Ammon's horn (tissue), 1 donor: Measurements from ENCODE around the gene ZSWIM6.

Experiments
- DNase-seq: peaks from one replicate; pipeline ENCODE4 v3.0.0-alpha.2; 2016; ENCODE audit warnings: low spot score

The ZSWIM6 gene

DNA sequence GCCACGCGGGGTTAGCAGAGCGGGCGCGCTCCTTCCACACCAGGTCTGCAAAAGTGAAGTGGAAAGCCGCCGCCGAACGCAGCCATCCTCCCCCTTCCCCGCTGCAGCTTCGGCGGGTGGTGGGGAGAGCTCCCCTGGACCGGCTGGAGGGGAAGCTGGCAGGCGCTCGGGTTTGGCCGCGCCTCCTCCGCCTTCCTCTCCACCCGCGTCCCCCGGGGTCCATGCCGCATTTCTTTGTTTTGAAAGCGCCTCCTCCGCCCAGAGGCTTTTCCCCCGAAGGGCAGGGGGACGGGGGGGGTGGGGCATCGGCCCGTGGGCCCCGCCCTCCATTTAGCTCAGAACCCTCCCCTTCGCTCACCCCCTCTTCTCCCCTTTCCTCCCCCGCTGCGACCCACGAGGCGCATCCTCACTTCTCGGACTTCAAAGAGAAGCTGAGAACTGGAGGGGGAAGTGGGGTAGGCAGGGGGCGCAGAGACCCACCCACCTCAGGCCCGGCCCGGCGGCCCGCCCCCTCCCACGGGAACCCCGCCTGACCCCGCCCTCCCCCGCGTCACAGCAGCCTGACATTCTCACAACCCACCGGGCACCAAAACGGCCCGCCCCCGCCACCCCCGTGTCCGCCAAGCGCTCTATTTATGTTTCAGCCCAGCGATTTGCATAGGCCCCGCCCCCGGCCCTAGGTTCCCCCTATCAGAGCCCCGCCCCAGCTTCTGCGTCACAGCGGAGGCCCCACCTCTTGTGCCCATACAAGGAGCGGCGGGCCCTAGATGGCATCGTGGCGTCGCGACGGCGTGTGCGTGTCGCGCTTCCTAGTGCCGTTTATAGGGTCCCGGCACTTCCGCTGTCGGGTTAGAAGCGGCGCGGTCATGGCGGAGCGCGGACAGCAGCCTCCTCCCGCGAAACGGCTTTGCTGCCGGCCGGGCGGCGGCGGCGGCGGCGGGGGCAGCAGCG is at the start of gene ZSWIM6:
TSS of gene ZSWIM6 (plus strand) at position 852 of the 951 bp plus-strand sequence. CDS start at position 867, 15 bp downstream.
- DNase-seq = peak; percentile 100

GRCh38 chr5:61283471-61283870 is 48.6 kb upstream of the ZSWIM6 start:
- no peak for DNase-seq

GRCh38 chr5:61285531-61285930 is 46.5 kb upstream of the ZSWIM6 start:
- no peak for DNase-seq

GRCh38 chr5:61286446-61287132 is 45.5 kb upstream of the ZSWIM6 start:
- no peak for DNase-seq

- DNase-seq = no peak
These were observed 44.6 kb upstream of the ZSWIM6 start for GRCh38 chr5:61287474-61287873.

DNA sequence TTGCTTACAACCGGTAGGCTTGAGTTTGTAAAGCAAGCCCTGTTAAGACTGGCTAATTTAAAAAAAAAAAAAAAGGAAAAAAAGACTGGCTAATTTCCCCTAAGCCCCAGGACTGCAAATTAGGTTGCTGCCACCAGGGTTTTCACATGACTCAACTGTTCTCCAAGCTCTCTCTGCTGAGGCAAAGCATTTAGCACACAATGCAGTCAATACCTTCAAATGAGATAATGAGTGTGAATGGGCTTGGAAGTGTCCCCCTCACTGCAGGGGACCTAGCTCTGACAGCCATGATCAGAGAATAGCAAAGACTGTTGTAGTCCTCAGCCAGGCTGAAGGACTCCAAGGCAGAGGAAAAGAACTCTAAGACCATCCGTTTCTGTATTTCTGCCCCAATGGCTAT is 42.8 kb upstream of the ZSWIM6 start:
- DNase-seq = no peak

DNA sequence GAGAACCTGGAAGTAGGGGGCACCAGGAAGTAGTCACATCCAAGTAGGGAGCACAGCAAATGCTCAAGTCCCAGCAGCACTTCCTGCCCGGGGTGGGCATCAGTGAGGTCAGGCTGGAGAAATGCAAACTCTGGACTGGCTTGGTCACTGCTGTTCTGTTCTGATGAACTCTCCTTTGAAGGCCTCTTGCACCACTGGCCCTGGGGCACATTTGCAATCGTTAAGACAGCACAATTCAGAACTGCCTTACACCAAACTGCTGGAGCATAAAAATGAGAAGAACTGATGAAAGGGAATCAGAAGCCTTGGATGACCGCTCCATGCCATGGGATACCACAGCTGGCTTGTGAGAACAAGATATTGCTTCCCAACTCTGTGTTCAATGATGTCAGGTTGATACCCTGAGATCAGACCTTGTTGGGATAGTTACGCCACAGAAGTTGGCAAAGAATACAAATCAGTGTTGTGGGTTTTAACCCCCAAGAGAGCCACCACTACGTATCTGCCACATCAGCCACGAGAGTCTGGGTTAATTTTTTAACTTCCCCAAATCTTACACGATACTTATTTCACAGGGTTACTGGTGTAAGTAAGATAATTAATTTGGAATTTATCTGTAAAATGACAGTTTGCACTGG is 42.3 kb upstream of the ZSWIM6 start:
- DNase-seq = no peak

GRCh38 chr5:61290791-61291210 is 41.3 kb upstream of the ZSWIM6 start:
- no peak for DNase-seq

- no peak for DNase-seq
These were observed 39.9 kb upstream of the ZSWIM6 start for GRCh38 chr5:61292062-61292657.

GRCh38 chr5:61293071-61293470 is 39.0 kb upstream of the ZSWIM6 start:
- DNase-seq = no peak

DNA sequence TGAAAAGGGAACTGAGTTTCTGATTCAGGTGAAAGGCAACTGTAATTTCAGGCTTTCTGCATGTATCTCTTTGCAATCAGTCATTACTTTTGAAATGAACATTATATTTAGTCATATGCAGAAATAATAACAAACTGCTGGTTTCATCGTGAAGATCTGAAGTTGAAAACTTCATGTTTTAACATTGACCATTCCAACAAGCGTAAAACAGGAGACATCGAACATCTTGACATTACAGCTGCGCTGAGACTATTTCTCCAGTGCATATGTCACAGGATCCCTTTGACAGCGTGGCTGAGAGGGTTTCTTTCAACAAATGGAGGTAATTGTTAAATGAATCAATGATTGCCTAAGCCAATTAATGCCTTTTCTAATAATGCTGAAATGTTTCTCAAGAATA is 38.2 kb upstream of the ZSWIM6 start:
- no peak for DNase-seq

GRCh38 chr5:61295365-61295764 is 36.7 kb upstream of the ZSWIM6 start:
- no peak for DNase-seq

GRCh38 chr5:61298066-61298465 is 34.0 kb upstream of the ZSWIM6 start:
- no peak for DNase-seq

- no peak for DNase-seq
These were observed 33.5 kb upstream of the ZSWIM6 start for GRCh38 chr5:61298580-61298979.

DNA sequence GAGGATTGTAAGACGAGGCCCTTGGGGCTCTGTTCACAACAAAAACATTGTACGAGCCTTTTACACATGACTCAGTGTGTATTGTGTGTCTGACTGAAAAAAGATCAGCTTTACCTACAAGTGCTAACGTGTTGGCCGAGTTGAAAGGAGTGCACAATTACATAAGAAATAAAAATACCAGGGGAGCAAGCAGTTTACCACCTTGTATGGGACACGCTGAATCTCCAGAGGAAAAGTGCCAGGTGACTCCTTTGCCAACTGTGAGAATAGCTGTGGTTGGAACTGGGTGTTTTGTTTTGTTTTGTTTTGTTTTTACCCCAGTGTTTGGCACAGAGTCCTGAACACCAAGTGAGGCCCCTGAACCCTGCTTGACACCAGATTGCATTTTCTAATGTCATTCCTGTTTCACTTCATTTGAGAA is 32.8 kb upstream of the ZSWIM6 start:
- DNase-seq = no peak

DNA sequence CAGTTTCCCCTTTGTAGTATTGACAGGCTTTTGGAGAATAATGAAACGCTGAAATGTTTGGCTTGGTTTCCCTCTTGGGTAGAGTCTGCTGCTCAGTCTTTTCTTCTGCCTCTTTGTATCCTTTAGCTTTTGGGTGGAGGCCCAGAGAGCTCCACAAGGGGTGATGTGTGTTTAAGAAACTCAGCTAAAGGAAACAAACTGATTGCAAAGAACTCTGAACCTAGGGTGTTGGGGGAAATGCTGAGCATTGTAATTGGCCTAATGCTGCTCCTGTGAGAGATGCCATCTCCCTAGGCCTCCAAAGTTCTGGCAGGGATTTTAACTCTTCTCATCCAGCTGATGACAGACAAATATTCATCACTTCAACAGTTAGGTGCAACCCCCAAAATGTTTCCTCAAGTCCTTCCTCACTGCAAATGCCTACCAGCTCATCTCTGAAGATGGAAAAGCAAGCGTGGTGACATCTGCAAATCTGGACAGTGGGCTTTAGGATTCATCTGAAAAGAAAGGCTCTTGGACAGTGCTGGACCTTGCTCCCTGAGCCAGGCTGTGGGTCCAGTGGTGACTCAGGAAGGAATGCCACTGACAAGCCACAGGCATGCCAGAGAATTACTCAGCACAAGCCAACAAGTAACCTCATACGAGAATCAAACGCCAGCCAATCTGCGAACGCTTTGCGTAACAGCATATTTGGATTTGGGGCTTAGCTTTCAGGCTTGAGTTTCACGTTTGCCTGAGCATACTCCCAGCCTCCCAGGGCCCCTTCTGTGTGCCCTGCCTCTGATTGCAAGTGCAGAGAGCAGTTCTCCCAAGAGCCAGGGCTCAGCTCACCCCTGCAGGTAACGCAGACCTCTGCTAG is 30.5 kb upstream of the ZSWIM6 start:
- peak; percentile 81 for DNase-seq

- DNase-seq = no peak
These were observed 29.9 kb upstream of the ZSWIM6 start for GRCh38 chr5:61302200-61302563.

DNA sequence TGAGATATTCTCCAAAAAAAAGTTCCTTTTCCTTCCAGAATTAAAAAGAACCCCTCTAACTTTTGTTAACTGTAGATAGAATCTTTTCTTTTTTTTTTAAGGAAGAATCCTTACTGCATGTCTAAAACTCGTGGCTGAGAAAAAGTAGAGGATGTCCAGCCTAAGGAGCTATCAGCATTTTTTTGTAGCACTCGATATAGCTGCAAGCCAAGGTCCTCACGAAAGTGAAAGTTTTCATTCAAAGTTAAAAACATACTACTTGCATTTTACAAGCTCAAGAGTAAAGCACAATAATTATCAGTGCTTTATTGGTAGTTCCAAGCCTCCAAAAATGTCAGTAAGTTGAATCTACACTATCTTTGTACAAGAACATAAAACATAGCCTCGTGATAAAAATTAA is 28.7 kb upstream of the ZSWIM6 start:
- no peak for DNase-seq

DNA sequence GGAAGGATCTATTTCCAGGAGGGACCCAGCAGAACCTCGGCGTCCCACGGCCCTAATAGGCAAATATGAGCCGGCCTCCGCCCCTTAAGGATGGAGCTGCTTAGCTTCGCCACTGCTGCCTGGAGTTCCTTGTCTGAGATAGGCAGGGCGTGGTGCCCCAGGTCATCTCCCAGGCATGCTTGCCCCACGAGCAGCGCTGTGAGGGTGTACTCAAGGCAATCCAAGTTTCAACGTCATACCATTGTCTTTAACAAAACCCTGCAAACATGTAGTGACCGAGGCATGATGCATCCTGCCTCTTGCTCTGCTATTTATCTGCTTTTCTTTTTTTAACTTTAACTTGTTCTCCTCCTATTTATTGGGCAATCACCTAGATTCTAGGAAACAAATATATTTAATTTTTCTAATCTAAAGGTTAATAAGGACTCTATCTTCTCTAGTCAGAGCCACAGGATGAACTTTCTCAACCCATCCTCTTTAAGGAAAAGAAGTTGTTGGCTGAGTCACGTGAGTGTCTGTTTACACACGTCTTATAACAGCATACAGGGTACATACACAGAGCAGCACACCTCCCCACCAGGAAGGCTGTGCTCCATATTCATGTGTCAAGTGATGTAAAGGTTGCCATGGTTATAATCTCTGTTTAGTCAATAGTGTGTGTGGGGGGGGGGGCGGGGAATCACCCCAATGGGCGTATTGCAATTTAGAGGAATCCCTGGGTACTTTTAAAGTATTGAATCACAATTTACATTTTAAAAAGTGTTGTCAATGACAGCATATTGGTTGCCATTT is 27.3 kb upstream of the ZSWIM6 start:
- no peak for DNase-seq

DNA sequence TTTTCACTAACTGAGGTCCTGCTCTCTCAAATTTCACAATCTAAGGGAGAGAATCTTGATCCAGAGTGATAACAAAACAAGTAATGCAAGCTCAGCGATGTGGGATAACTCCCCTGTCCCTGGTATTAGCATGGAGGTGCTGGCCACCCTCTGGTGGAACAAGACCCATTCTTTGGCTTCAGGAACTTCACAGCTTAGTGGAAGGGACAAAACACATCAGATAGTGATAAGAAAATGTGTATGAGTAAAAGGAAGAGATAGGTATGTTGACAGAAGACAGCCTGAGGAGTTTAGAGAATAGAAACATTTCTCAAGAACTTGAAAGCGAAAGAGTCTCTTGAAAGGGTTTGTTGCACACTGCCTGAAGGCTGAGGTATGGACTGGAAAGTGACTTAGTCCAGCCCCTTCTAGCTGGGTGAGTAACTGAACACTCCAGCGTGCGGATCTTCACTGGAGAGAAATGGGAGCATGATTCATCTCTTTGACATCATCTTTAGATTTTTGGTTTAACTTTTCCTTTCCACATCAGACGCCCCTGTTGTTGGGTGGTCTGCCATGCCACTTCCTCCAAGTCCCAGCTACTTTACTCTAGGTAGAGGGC is 25.4 kb upstream of the ZSWIM6 start:
- no peak for DNase-seq
